Measurements from ENCODE around the gene NCOA3. TPM values are rescaled to one million over a fixed set of nuclear protein-coding genes. Genes with fewer than 3 reads are reported as not detected.

NCOA3 gene
- total and polyA plus RNA-seq, 2 donors (not counting 1 experiment from before 2014, with no cell fraction given) = 22.3 to 23.1 TPM

DNA sequence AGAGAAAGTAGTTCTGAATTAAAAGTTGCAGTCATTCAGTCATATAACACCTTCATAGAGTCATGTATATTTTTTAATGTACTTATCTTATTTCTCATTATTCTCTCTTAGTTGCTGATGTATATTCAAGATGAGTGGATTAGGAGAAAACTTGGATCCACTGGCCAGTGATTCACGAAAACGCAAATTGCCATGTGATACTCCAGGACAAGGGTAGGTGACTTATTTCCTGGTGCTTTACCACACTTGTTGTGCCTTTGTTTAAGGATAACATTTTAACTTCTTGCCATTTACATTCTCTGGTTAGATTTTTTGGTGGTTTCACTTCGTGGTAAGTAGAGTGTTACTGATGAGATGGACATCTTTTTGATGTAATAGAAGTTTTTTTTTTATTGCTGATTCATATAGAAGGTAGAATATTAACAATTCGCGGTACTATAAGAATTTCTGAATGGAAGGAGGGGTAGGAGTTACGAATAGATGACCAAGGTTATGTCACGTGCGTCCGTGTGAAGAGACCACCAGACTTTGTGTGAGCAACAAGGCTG, 120.5 kb downstream of the NCOA3 start:
- H3K79me2 ChIP-seq (ENCODE audit: control insufficient read depth, insufficient read depth, low read length) = no peaks in the 10 kb centered on the region
- H3K4me3 ChIP-seq (replicated peaks in 1 of 4; ENCODE audit: control extremely low read depth in 1 of 4, insufficient read depth in 1 of 4, low read depth in 3 of 4, low read length in 4 of 4) = no peak overlapping the region
- no peak for TF ChIP-seq EZH2 (IDR thresholded peaks at IDR 0.05; ENCODE audit: low read length, missing control alignments)
- no peak for TF ChIP-seq CTCF (conservative IDR thresholded peaks at IDR 0.05 in 1 of 2, IDR thresholded peaks at IDR 0.05 in 1 of 2; ENCODE audit: low read depth in 1 of 2, low read length in 2 of 2)
- peaks cover 2% of the 10 kb centered on the region for H3K36me3 ChIP-seq (ENCODE audit: control insufficient read depth, insufficient read depth, low read length)
- H2AFZ ChIP-seq (ENCODE audit: low read length) = no peak overlapping the region
- no peak for DNase-seq (ENCODE audit: low read depth in 2 of 2)
- H3K9me3 ChIP-seq (ENCODE audit: control insufficient read depth, insufficient read depth, low read depth, low read length) = no peaks in the 10 kb centered on the region
- H3K4me1 ChIP-seq (ENCODE audit: control insufficient read depth, extremely low read depth, insufficient read depth, low read length) = no peaks in the 10 kb centered on the region
- H4K20me1 ChIP-seq (ENCODE audit: control insufficient read depth, extremely low read depth, insufficient read depth, low read length) = no peaks in the 10 kb centered on the region
- no peak overlapping the region for H3K9ac ChIP-seq (ENCODE audit: insufficient read depth, low read length)
- no peak overlapping the region for H3K27ac ChIP-seq (ENCODE audit: insufficient read depth, low read length)
- no peaks in the 10 kb centered on the region for H3K27me3 ChIP-seq (ENCODE audit: control insufficient read depth, insufficient read depth, low read length)
- no peak overlapping the region for H3K4me2 ChIP-seq (ENCODE audit: extremely low read depth, insufficient read depth, low read length)

DNA sequence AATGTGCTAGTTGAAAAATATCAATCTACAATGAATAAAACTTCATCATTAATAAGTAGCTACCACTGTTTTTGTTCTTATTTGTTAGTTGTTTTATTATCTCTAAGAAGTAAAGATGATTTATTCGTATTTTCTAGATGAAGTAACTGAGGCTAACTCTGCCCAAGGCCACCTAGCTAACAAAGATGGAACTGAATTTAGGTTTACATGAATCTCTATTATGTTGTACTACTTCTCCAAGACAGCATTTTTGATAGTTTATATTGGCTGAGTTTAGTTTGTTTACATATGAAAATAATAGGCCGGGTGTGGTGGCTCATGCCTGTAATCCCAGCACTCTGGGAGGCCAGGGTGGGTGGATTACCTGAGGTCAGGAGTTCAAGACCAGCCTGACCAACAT, 121.5 kb downstream of the NCOA3 start:
- no peak overlapping the region for H3K9ac ChIP-seq (ENCODE audit: insufficient read depth, low read length)
- H3K4me1 ChIP-seq (ENCODE audit: control insufficient read depth, extremely low read depth, insufficient read depth, low read length) = no peaks in the 10 kb centered on the region
- H3K9me3 ChIP-seq (ENCODE audit: control insufficient read depth, insufficient read depth, low read depth, low read length) = no peaks in the 10 kb centered on the region
- no peak overlapping the region for H3K4me2 ChIP-seq (ENCODE audit: extremely low read depth, insufficient read depth, low read length)
- no peak for DNase-seq (ENCODE audit: low read depth in 2 of 2)
- H2AFZ ChIP-seq (ENCODE audit: low read length) = no peak overlapping the region
- H3K27me3 ChIP-seq (ENCODE audit: control insufficient read depth, insufficient read depth, low read length) = no peaks in the 10 kb centered on the region
- H3K27ac ChIP-seq (ENCODE audit: insufficient read depth, low read length) = no peak overlapping the region
- H3K36me3 ChIP-seq (ENCODE audit: control insufficient read depth, insufficient read depth, low read length) = peaks cover 2% of the 10 kb centered on the region
- H4K20me1 ChIP-seq (ENCODE audit: control insufficient read depth, extremely low read depth, insufficient read depth, low read length) = no peaks in the 10 kb centered on the region
- no peak overlapping the region for H3K4me3 ChIP-seq (replicated peaks in 1 of 4; ENCODE audit: control extremely low read depth in 1 of 4, insufficient read depth in 1 of 4, low read depth in 3 of 4, low read length in 4 of 4)
- no peaks in the 10 kb centered on the region for H3K79me2 ChIP-seq (ENCODE audit: control insufficient read depth, insufficient read depth, low read length)
- TF ChIP-seq CTCF (conservative IDR thresholded peaks at IDR 0.05 in 1 of 2, IDR thresholded peaks at IDR 0.05 in 1 of 2; ENCODE audit: low read depth in 1 of 2, low read length in 2 of 2) (no peak), EZH2 (IDR thresholded peaks at IDR 0.05; ENCODE audit: low read length, missing control alignments) (no peak)

GRCh38 chr20:47627540-47627939, 125.9 kb downstream of the NCOA3 start:
- no peak for DNase-seq (ENCODE audit: low read depth in 2 of 2)
- H3K4me3 ChIP-seq (replicated peaks in 1 of 4; ENCODE audit: control extremely low read depth in 1 of 4, insufficient read depth in 1 of 4, low read depth in 3 of 4, low read length in 4 of 4) = no peak overlapping the region
- H3K27me3 ChIP-seq (ENCODE audit: control insufficient read depth, insufficient read depth, low read length) = no peaks in the 10 kb centered on the region
- no peaks in the 10 kb centered on the region for H3K9me3 ChIP-seq (ENCODE audit: control insufficient read depth, insufficient read depth, low read depth, low read length)
- H2AFZ ChIP-seq (ENCODE audit: low read length) = no peak overlapping the region
- no peaks in the 10 kb centered on the region for H4K20me1 ChIP-seq (ENCODE audit: control insufficient read depth, extremely low read depth, insufficient read depth, low read length)
- no peak overlapping the region for H3K9ac ChIP-seq (ENCODE audit: insufficient read depth, low read length)
- TF ChIP-seq EZH2 (IDR thresholded peaks at IDR 0.05; ENCODE audit: low read length, missing control alignments) = no peak
- no peak for TF ChIP-seq CTCF (conservative IDR thresholded peaks at IDR 0.05 in 1 of 2, IDR thresholded peaks at IDR 0.05 in 1 of 2; ENCODE audit: low read depth in 1 of 2, low read length in 2 of 2)
- H3K27ac ChIP-seq (ENCODE audit: insufficient read depth, low read length) = no peak overlapping the region
- H3K36me3 ChIP-seq (ENCODE audit: control insufficient read depth, insufficient read depth, low read length) = no peaks in the 10 kb centered on the region
- H3K4me1 ChIP-seq (ENCODE audit: control insufficient read depth, extremely low read depth, insufficient read depth, low read length) = no peaks in the 10 kb centered on the region
- no peak overlapping the region for H3K4me2 ChIP-seq (ENCODE audit: extremely low read depth, insufficient read depth, low read length)
- no peaks in the 10 kb centered on the region for H3K79me2 ChIP-seq (ENCODE audit: control insufficient read depth, insufficient read depth, low read length)
